Activated naive CD4-positive, alpha-beta T cell treated with anti-CD3 and anti-CD28 coated beads, Interleukin-2, amount 50 U/mL, for 72 hours (primary cell): ENCODE data around the gene OR5AU1. TPM values are rescaled to one million over a fixed set of nuclear protein-coding genes. Genes with fewer than 3 reads are reported as not detected.

Experiments
- total RNA-seq, 2 donors: library from RNA; stranded (reverse); gene quantifications; one replicate each; pipeline ENCODE4 v1.2.3, GENCODE V29; 2022

The OR5AU1 gene
- total RNA-seq, 2 donors from 2014 or later = not detected

Other genes with a start within 250 kb of the OR5AU1 start
- gene RNASE2, start 200.6 kb downstream of the OR5AU1 start, total RNA-seq = not detected
- gene METTL17, start 166.1 kb downstream of the OR5AU1 start, total RNA-seq = 100 to 1,000 TPM; 105 to 142 TPM
- under 1 TPM in 1 of 2 donors, not detected in 1; 0.27 TPM for gene SLC39A2, start 156.8 kb downstream of the OR5AU1 start, total RNA-seq
- 1 to 10 TPM; 7.6 to 7.8 TPM for gene NDRG2, start 131.0 kb downstream of the OR5AU1 start, total RNA-seq
- not detected for gene TPPP2, start 125.8 kb downstream of the OR5AU1 start, total RNA-seq
- gene RNASE13, start 121.3 kb downstream of the OR5AU1 start, total RNA-seq = not detected
- not detected for gene RNASE7, start 113.7 kb downstream of the OR5AU1 start, total RNA-seq
- not detected for gene RNASE8, start 98.2 kb downstream of the OR5AU1 start, total RNA-seq
- gene ARHGEF40, start 85.8 kb downstream of the OR5AU1 start, total RNA-seq = under 1 TPM in 1 of 2 donors, not detected in 1; 0.23 TPM
- gene ZNF219, start 57.4 kb downstream of the OR5AU1 start, total RNA-seq = 10 to 100 TPM; 10.0 to 21.9 TPM
- gene TMEM253, start 55.0 kb downstream of the OR5AU1 start, total RNA-seq = under 1 TPM in 1 of 2 donors, not detected in 1; 0.25 TPM
- 1,000 to 10,000 TPM in 1 of 2 donors, 100 to 1,000 TPM in 1; 948 to 1,048 TPM for gene HNRNPC, start 113.4 kb upstream of the OR5AU1 start, total RNA-seq
- gene RPGRIP1, start 124.0 kb upstream of the OR5AU1 start, total RNA-seq = not detected
- gene SUPT16H, start 228.0 kb upstream of the OR5AU1 start, total RNA-seq = 100 to 1,000 TPM; 161 to 172 TPM